Measurements from ENCODE around the gene LMF2. TPM values are rescaled to one million over a fixed set of nuclear protein-coding genes. Genes with fewer than 3 reads are reported as not detected.

The LMF2 gene
- polyA plus RNA-seq, 1 of the 3 experiments (the other 2 are of a cell fraction): 34.3 TPM

DNA sequence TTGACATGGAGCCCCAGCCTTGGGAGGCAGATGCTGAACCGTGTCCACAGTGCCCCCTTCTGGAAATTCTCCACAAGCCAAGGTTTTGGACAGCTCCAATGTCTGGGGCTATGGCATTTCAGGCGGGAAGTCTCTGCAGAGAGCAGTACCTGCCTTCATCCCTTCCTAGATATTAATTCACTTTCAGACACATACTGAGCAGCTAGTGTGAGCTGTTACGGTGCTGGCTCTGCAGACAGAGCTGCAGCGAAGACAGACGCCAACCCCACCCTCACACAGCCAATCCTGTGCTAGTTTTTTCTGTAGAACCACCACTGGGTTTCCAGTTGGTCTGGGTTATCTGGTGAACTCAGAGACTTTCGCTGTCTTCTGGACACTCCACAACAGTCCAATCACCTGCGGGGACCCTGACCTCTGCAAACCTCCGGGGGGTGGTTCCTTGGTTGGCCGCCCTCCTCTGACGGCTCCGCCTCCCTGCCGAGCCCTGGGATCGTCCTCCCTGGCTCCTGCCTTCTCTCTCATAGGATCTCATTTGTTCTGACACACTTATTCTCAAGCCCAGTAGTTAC, 9.1 kb downstream of the LMF2 start (continued):
- TF ChIP-seq, protein P1, sequence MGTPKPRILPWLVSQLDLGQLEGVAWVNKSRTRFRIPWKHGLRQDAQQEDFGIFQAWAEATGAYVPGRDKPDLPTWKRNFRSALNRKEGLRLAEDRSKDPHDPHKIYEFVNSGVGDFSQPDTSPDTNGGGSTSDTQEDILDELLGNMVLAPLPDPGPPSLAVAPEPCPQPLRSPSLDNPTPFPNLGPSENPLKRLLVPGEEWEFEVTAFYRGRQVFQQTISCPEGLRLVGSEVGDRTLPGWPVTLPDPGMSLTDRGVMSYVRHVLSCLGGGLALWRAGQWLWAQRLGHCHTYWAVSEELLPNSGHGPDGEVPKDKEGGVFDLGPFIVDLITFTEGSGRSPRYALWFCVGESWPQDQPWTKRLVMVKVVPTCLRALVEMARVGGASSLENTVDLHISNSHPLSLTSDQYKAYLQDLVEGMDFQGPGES (IDR thresholded peaks at IDR 0.05; ENCODE audit: low read depth, low read length): no peak
- TF ChIP-seq, protein P2, sequence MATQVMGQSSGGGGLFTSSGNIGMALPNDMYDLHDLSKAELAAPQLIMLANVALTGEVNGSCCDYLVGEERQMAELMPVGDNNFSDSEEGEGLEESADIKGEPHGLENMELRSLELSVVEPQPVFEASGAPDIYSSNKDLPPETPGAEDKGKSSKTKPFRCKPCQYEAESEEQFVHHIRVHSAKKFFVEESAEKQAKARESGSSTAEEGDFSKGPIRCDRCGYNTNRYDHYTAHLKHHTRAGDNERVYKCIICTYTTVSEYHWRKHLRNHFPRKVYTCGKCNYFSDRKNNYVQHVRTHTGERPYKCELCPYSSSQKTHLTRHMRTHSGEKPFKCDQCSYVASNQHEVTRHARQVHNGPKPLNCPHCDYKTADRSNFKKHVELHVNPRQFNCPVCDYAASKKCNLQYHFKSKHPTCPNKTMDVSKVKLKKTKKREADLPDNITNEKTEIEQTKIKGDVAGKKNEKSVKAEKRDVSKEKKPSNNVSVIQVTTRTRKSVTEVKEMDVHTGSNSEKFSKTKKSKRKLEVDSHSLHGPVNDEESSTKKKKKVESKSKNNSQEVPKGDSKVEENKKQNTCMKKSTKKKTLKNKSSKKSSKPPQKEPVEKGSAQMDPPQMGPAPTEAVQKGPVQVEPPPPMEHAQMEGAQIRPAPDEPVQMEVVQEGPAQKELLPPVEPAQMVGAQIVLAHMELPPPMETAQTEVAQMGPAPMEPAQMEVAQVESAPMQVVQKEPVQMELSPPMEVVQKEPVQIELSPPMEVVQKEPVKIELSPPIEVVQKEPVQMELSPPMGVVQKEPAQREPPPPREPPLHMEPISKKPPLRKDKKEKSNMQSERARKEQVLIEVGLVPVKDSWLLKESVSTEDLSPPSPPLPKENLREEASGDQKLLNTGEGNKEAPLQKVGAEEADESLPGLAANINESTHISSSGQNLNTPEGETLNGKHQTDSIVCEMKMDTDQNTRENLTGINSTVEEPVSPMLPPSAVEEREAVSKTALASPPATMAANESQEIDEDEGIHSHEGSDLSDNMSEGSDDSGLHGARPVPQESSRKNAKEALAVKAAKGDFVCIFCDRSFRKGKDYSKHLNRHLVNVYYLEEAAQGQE (IDR thresholded peaks at IDR 0.05; ENCODE audit: low read depth, low read length): peak; percentile 89
- TF ChIP-seq FOSL2 (IDR thresholded peaks at IDR 0.05; ENCODE audit: borderline replicate concordance, low read depth) (no peak), YY1 (IDR thresholded peaks at IDR 0.05; ENCODE audit: low read depth) (no peak), RFX5 (IDR thresholded peaks at IDR 0.05; ENCODE audit: low read length) (no peak), FOXJ3 (CRISPR knock-in tag; IDR thresholded peaks at IDR 0.05) (no peak), FOXM1 (IDR thresholded peaks at IDR 0.05; ENCODE audit: low read depth) (no peak), CHD2 (IDR thresholded peaks at IDR 0.05; ENCODE audit: low read length, partially characterized antibody) (no peak)

DNA sequence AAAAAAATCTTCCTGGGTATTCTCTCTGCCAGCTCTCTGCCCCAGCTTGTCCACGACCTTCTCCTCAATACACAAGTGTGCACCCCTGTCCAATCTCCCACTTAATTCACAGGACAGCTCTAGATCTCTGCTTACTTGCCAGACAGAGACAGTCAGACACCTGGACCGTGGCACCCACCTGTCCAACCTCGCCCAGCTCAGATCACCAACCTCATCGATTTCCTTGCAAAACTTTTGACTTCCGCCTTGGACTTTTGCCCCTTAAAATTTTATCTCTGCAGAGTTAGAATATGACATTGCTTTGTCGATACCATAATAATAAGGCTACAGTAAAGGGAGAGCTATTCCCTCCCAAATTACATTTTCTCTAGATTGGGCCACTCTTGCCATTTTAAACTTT, 10.4 kb downstream of the LMF2 start:
- POLR2A ChIA-PET: interaction anchor here (1.1 kb wide), 1 partner anchor 11 kb away, joined by 4 read pairs; the partner anchor contains the start of genes LMF2 and NCAPH2
- TF ChIP-seq, protein P2 (IDR thresholded peaks at IDR 0.05; ENCODE audit: low read depth, low read length): no peak
- no peak for TF ChIP-seq MEF2A (IDR thresholded peaks at IDR 0.05; ENCODE audit: borderline replicate concordance, low read depth)
- TF ChIP-seq TCF12 (IDR thresholded peaks at IDR 0.05): no peak
- TF ChIP-seq EZH2phosphoT487 (IDR thresholded peaks at IDR 0.05; ENCODE audit: borderline replicate concordance, low read depth): no peak
- TF ChIP-seq, protein P3, sequence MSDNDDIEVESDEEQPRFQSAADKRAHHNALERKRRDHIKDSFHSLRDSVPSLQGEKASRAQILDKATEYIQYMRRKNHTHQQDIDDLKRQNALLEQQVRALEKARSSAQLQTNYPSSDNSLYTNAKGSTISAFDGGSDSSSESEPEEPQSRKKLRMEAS (IDR thresholded peaks at IDR 0.05; ENCODE audit: low read depth): no peak
- no peak for TF ChIP-seq NRF1 (IDR thresholded peaks at IDR 0.05; ENCODE audit: low read depth, low read length)
- TF ChIP-seq TEAD4 (IDR thresholded peaks at IDR 0.05; ENCODE audit: borderline replicate concordance, insufficient read depth): no peak
- TF ChIP-seq, protein P4, sequence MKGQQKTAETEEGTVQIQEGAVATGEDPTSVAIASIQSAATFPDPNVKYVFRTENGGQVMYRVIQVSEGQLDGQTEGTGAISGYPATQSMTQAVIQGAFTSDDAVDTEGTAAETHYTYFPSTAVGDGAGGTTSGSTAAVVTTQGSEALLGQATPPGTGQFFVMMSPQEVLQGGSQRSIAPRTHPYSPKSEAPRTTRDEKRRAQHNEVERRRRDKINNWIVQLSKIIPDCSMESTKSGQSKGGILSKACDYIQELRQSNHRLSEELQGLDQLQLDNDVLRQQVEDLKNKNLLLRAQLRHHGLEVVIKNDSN (IDR thresholded peaks at IDR 0.05; ENCODE audit: borderline replicate concordance, low read depth): no peak
- TF ChIP-seq, protein P5, sequence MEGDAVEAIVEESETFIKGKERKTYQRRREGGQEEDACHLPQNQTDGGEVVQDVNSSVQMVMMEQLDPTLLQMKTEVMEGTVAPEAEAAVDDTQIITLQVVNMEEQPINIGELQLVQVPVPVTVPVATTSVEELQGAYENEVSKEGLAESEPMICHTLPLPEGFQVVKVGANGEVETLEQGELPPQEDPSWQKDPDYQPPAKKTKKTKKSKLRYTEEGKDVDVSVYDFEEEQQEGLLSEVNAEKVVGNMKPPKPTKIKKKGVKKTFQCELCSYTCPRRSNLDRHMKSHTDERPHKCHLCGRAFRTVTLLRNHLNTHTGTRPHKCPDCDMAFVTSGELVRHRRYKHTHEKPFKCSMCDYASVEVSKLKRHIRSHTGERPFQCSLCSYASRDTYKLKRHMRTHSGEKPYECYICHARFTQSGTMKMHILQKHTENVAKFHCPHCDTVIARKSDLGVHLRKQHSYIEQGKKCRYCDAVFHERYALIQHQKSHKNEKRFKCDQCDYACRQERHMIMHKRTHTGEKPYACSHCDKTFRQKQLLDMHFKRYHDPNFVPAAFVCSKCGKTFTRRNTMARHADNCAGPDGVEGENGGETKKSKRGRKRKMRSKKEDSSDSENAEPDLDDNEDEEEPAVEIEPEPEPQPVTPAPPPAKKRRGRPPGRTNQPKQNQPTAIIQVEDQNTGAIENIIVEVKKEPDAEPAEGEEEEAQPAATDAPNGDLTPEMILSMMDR (IDR thresholded peaks at IDR 0.05): no peak
- no peak for TF ChIP-seq GABPA (IDR thresholded peaks at IDR 0.05; ENCODE audit: low read depth)
- no peak for TF ChIP-seq JUND (IDR thresholded peaks at IDR 0.05)
- no peak for TF ChIP-seq CHD2 (IDR thresholded peaks at IDR 0.05; ENCODE audit: low read length, partially characterized antibody)
- no peak for TF ChIP-seq RXRA (IDR thresholded peaks at IDR 0.05; ENCODE audit: borderline replicate concordance, low read depth)
- no peak for TF ChIP-seq MXI1 (IDR thresholded peaks at IDR 0.05; ENCODE audit: low read depth, low read length)

More for the DNA sequence above, 10.4 kb downstream of the LMF2 start:
- no peak overlapping the region for H3K9ac ChIP-seq
- no peak for DNase-seq
- no peaks in the 10 kb centered on the region for H3K9me2 ChIP-seq
- H3K36me3 ChIP-seq (replicated peaks in 1 of 2; ENCODE audit: control insufficient read depth in 1 of 2, insufficient read depth in 2 of 2, low read length in 1 of 2): no peaks in the 10 kb centered on the region
- H3K9me3 ChIP-seq: no peaks in the 10 kb centered on the region
- no peak overlapping the region for H3K27ac ChIP-seq (ENCODE audit: low read depth in 2 of 2, low read length in 1 of 2)
- no peaks in the 10 kb centered on the region for H4K20me1 ChIP-seq (ENCODE audit: insufficient read depth)
- no peaks in the 10 kb centered on the region for H3K79me2 ChIP-seq (ENCODE audit: insufficient read depth)
- 68% methylated on average over 6 of the region's 6 CpGs for WGBS (ENCODE audit: low lambda C conversion rate)
- no peaks in the 10 kb centered on the region for H3K27me3 ChIP-seq (ENCODE audit: insufficient read depth)
- peaks cover 8% of the 10 kb centered on the region for H3F3A ChIP-seq (replicated peaks; ENCODE audit: insufficient read depth)
- no peaks in the 10 kb centered on the region; a peak in 1 of 4 replicates for H3K4me1 ChIP-seq (ENCODE audit: control insufficient read depth in 1 of 2, insufficient read depth in 2 of 2, low read depth in 1 of 2, low read length in 1 of 2)
- H2AFZ ChIP-seq (ENCODE audit: low read depth): no peak overlapping the region
- H3K4me3 ChIP-seq (ENCODE audit: low read depth in 2 of 2, low read length in 1 of 2): no peak overlapping the region
- no peak overlapping the region for H3K4me2 ChIP-seq
- CTCF ChIA-PET: interaction anchor here (0.8 to 3.1 kb wide), 14 partner anchors 12 to 245 kb away, joined by 3 to 24 read pairs (median 6); partner anchors contain the start of genes LMF2, MIOX, NCAPH2 and SBF1
